BJ (cell line): ENCODE data around the gene RASGRF2. TPM values are rescaled to one million over a fixed set of nuclear protein-coding genes. Genes with fewer than 3 reads are reported as not detected.

ENCODE experiments used
- CTCF ChIA-PET: fragments of 350-600 bp; formaldehyde crosslinking; extraction: SDS; loops from one replicate; lab custom pipeline; 2021; ENCODE audit warnings: antibody characterized with exemption, inconsistent platforms; lab: Yijun Ruan, JAX
- POLR2A ChIA-PET: fragments of 300-600 bp; sonication (Branson Sonifier 250); formaldehyde crosslinking; extraction: SDS; loops from one replicate; lab custom pipeline; 2021; ENCODE audit warnings: antibody characterized with exemption; lab: Charles Lee
- DNase-seq: peaks from one replicate; pipeline ENCODE4 v3.0.0-alpha.2; 2011; ENCODE audit warnings: low read depth
- H3K27me3 ChIP-seq: 2 replicates; pipeline ENCODE4 v1.6.0; 2011; ENCODE audit warnings: low read length; ENCODE audit not compliant: control insufficient read depth, insufficient read depth
- H3K36me3 ChIP-seq: 2 replicates; pipeline ENCODE4 v1.5.1; 2011; ENCODE audit warnings: low read length; ENCODE audit not compliant: control insufficient read depth, insufficient read depth
- H3K4me3 ChIP-seq: 2 replicates; pipeline ENCODE4 v1.5.1; 2011; ENCODE audit warnings: low read depth, mild to moderate bottlenecking, control low read depth, low read length
- CTCF ChIP-seq: IDR thresholded peaks from 2 replicates; pipeline ENCODE4 v1.5.1; 2011; ENCODE audit warnings: low read depth, mild to moderate bottlenecking, control low read depth, inconsistent platforms, low read length, moderate library complexity; ENCODE audit not compliant: insufficient read depth
- polyA plus RNA-seq: library from polyadenylated mRNA; depleted of rRNA; stranded (reverse); fragments of >200 nt; gene quantifications from 2 replicates; pipeline ENCODE4 v1.2.3, GENCODE V29; 2011

RASGRF2 gene
- polyA plus RNA-seq, 1 experiment = 0.85 TPM

- Histone ChIP-seq H3K27me3 (no peaks in the 10 kb centered on the region), H3K36me3 (no peaks in the 10 kb centered on the region), H3K4me3 (no peak overlapping the region)
- ChIA-PET POLR2A (interaction anchor here (0.6 kb wide), 1 partner anchor 94 kb away, joined by 3 read pairs; no protein-coding TSS in a partner anchor), CTCF (interaction anchor here (0.8 to 5.9 kb wide), 4 partner anchors 9 to 515 kb away, joined by 3 to 38 read pairs (median 4); no protein-coding TSS in a partner anchor)
- no peak for TF ChIP-seq CTCF
- no peak for DNase-seq
Measured at GRCh38 chr5:81202655-81203054, 242.5 kb downstream of the RASGRF2 start.

- POLR2A ChIA-PET = no interaction called here
- Histone ChIP-seq H3K4me3 (no peak overlapping the region), H3K36me3 (no peaks in the 10 kb centered on the region), H3K27me3 (no peaks in the 10 kb centered on the region)
- CTCF ChIA-PET = interaction anchor here (0.6 to 5.9 kb wide), 2 partner anchors 10 to 18 kb away, joined by 3 to 38 read pairs; no protein-coding TSS in a partner anchor
- DNase-seq = no peak
- TF ChIP-seq CTCF = no peak
Measured at GRCh38 chr5:81203729-81204128, 243.6 kb downstream of the RASGRF2 start.

- H3K36me3 ChIP-seq = no peaks in the 10 kb centered on the region
- POLR2A ChIA-PET = no interaction called here
- no peaks in the 10 kb centered on the region for H3K27me3 ChIP-seq
- TF ChIP-seq CTCF = no peak
- no peak overlapping the region for H3K4me3 ChIP-seq
- CTCF ChIA-PET = interaction anchor here (0.6 to 5.9 kb wide), 2 partner anchors 10 to 17 kb away, joined by 3 to 38 read pairs; no protein-coding TSS in a partner anchor
- no peak for DNase-seq
Measured at GRCh38 chr5:81204205-81204604, 244.0 kb downstream of the RASGRF2 start.

- Histone ChIP-seq H3K36me3 (no peaks in the 10 kb centered on the region), H3K27me3 (no peaks in the 10 kb centered on the region), H3K4me3 (no peak overlapping the region)
- TF ChIP-seq CTCF = no peak
- ChIA-PET POLR2A (no interaction called here), CTCF (interaction anchor here (5.9 kb wide), 1 partner anchor 11 kb away, joined by 38 read pairs; no protein-coding TSS in a partner anchor)
- no peak for DNase-seq
Measured at GRCh38 chr5:81205058-81205457, 244.9 kb downstream of the RASGRF2 start.

GRCh38 chr5:81207009-81207408 is 246.8 kb downstream of the RASGRF2 start:
- DNase-seq = no peak
- CTCF ChIA-PET = interaction anchor here (5.9 kb wide), 1 partner anchor 13 kb away, joined by 38 read pairs; no protein-coding TSS in a partner anchor
- Histone ChIP-seq H3K4me3 (no peak overlapping the region), H3K27me3 (no peaks in the 10 kb centered on the region), H3K36me3 (no peaks in the 10 kb centered on the region)
- TF ChIP-seq CTCF = no peak; the same call in 1 of the 2 replicates
- POLR2A ChIA-PET = no interaction called here
